GM21447 (cell line): Measurements from ENCODE around the gene AMFR.

Experiments
- ATAC-seq: cut with Tn5 transposase; IDR thresholded peaks from one replicate; pipeline ENCODE4 v1.9.1; 2021; ENCODE audit not compliant: unreplicated experiment

Gene AMFR

DNA sequence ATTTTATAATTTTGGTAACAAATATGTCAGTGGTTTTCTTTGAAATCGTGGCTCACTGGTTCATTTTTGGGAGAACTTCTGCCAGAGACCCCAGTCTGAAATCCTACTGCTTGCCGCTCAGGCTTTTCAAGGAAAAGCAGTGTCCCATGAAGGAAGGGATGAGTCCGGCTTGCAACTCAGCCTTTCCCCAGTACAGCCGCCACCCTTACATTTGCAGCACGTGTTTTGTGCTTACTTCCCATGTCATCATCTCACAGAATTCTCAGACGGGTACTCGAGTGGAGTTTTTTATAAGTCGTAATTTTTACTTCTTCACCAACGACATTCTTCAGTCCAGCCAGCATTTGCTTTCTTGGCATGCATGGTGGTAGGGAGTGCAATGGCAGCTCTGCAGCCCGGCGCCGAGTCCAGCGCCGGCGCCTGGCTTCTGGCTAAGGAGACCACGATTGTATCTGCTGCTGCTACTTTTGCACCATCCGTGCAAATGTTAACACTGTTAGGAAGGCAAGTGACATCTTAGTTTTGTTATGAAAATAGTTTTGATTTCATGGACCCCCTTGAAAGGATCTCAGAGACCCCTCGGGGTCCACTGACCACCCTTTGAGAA is 111.0 kb downstream of the AMFR start:
- ATAC-seq: no peak

DNA sequence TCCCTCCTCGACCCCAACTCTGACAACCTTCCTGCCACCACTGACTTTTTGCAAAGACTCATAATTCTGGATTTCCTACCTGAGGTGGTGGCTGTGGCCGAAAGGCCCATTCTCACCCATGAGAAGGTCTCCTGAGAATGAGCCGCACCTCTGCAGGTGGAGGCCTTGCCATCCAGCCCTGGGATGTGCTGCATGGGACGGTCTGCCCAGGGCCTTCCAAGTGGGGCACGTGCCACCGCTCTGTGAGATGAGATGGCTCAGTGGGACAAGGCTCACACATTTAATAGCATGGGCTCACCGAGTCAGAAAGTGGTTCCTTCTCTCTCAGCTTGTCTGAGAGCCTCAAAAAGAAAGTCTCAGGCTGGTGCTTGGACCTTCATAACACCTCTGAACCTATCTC is 112.8 kb downstream of the AMFR start:
- ATAC-seq: no peak

DNA sequence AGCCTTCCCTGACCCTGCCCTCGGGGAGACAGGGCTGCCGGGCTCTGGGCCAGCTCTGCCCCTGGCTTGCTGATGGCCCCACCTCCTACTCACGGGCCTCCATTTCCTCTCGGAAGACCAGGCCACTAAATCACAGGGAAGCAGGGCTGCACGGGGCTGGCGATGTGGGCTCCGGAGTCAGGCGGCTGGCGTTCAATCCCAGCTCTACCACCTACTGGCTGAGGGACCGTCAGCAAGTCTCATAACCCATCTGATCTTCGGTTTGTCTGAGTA is 113.4 kb downstream of the AMFR start:
- no peak for ATAC-seq
